MG63 (cell line): ENCODE results near the gene STRA6. TPM values are rescaled to one million over a fixed set of nuclear protein-coding genes. Genes with fewer than 3 reads are reported as not detected.
A peak's percentile ranks its signal among the peaks of the same experiment; 100 is the strongest.

Source experiments
- DNase-seq: peaks from one replicate; pipeline ENCODE4 v3.0.0-alpha.2; 2020
- H3K27me3 ChIP-seq: fragments of 250-450 bp; sonication (Bioruptor Pico); 2 replicates; pipeline ENCODE4 v1.5.1; 2020; ENCODE audit warnings: mild to moderate bottlenecking, moderate library complexity
- H3K36me3 ChIP-seq: fragments of 250-450 bp; sonication (Bioruptor Pico); 2 replicates; pipeline ENCODE4 v1.5.1; 2020; ENCODE audit warnings: mild to moderate bottlenecking, moderate library complexity
- H3K4me3 ChIP-seq: fragments of 250-450 bp; sonication (Bioruptor Pico); 2 replicates; pipeline ENCODE4 v1.5.1; 2020; ENCODE audit warnings: mild to moderate bottlenecking, moderate library complexity
- H3K9me3 ChIP-seq: fragments of 250-450 bp; sonication (Bioruptor Pico); 2 replicates; pipeline ENCODE4 v1.5.1; 2020; ENCODE audit warnings: mild to moderate bottlenecking, moderate library complexity
- total RNA-seq: library from RNA; depleted of rRNA; stranded (reverse); fragments of >200 nt; shearing (Covaris generic); gene quantifications from 2 replicates; pipeline ENCODE4 v1.2.3, GENCODE V29; 2014; ENCODE audit warnings: low replicate concordance

The STRA6 gene
- total RNA-seq, 1 experiment from 2014 or later: 1.4 TPM

DNA sequence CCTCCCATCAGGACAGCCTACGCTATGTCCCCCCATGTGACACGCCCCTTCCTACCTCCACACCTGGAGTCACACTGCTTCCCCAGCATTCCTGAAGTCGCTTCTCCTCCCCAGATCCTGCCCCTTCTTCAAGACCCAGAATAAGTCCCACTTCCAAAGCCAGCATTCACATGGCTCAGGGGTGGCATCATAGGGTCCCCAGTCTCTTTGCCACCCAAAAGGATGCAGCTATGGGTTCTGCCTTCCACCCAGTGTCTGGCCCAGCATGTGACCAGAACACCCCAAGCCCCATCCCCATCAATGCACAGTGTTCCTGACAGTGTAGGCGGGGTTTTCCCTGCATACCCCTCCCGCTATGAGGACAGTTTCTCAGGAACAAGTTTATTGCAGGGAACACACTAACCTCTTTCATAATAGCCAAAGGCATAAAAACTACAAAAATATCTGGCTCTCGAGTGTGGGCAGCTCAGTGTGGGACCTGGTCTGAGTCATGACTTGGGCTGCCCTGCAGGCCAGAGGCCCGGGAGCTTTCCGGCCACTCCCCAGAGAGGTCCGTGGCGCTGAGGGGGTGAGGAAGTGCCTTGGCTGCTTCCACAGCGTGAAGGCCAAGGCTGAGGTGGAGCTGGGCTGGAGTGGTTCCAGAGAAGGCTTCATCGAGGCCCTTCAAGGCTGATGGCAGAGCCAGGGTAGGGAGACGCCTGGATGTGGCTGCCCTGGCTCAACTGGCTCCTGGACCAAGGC, 23.3 kb downstream of the STRA6 start:
- no peaks in the 10 kb centered on the region for H3K27me3 ChIP-seq
- DNase-seq: peak; percentile 100
- no peak overlapping the region for H3K4me3 ChIP-seq
- H3K9me3 ChIP-seq: no peaks in the 10 kb centered on the region
- no peaks in the 10 kb centered on the region for H3K36me3 ChIP-seq

DNA sequence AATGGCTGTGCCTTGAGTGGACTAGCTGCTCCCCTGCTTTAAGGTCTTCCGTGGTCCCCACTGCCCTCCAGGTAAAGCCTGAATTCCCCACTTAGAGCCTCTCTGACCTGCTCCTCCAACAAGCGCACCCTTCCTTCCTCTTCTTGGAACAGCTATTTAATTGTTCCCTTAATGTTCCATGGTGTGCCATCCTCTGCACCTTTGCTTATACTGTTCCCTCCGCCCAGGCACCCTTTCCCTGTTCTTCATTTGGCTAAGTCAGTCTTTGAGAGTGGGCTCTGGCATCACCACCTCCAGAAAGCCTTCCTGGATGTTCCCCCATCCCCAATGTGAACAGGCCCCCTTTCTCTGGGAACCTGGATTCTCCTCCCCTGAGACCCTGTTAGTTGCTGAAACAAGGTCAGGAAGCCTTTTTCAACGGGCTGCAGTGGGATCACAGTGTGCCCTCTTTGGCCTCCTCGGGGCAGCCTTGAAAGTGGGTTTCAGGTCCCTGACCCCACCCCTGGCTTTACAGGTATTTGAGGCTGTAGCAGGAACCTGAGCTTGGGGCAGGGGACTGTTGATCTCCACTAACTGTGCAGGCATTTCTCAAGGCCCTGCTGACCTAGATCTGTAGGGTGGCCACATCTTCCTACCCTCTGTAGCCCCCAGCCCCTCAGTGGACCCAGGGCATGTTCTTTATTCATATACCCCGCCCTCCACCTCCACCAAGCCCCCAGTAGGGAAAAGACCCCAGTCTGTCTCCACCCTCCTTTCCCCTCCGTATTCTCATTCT, 24.1 kb downstream of the STRA6 start:
- H3K27me3 ChIP-seq: no peaks in the 10 kb centered on the region
- H3K9me3 ChIP-seq: no peaks in the 10 kb centered on the region
- DNase-seq: no peak
- no peak overlapping the region for H3K4me3 ChIP-seq
- no peaks in the 10 kb centered on the region for H3K36me3 ChIP-seq

DNA sequence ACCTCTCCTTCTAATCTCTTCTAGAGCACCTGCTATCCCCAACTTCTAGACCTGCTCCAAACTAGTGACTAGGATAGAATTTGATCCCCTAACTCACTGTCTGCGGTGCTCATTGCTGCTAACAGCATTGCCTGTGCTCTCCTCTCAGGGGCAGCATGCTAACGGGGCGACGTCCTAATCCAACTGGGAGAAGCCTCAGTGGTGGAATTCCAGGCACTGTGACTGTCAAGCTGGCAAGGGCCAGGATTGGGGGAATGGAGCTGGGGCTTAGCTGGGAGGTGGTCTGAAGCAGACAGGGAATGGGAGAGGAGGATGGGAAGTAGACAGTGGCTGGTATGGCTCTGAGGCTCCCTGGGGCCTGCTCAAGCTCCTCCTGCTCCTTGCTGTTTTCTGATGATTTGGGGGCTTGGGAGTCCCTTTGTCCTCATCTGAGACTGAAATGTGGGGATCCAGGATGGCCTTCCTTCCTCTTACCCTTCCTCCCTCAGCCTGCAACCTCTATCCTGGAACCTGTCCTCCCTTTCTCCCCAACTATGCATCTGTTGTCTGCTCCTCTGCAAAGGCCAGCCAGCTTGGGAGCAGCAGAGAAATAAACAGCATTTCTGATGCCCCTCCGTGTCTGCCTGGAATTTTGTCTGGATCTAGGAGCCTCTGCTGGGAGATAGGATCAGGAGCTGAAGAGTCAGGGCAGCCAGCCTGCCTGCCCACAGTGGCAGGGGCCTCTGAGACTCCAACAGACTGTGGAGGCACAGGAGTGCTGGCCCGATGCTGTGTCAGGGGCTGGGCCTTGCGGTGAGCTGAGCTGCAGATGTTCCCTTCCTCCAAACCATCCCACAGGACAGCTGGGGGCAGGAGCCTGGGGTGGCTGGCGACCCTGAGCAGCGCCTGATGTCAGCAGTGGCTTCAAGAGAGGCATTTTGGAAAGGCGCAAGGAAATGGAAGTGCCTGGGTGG, 26.0 kb downstream of the STRA6 start:
- H3K4me3 ChIP-seq: no peak overlapping the region
- no peaks in the 10 kb centered on the region for H3K27me3 ChIP-seq
- no peak for DNase-seq
- H3K36me3 ChIP-seq: no peaks in the 10 kb centered on the region
- H3K9me3 ChIP-seq: no peaks in the 10 kb centered on the region

DNA sequence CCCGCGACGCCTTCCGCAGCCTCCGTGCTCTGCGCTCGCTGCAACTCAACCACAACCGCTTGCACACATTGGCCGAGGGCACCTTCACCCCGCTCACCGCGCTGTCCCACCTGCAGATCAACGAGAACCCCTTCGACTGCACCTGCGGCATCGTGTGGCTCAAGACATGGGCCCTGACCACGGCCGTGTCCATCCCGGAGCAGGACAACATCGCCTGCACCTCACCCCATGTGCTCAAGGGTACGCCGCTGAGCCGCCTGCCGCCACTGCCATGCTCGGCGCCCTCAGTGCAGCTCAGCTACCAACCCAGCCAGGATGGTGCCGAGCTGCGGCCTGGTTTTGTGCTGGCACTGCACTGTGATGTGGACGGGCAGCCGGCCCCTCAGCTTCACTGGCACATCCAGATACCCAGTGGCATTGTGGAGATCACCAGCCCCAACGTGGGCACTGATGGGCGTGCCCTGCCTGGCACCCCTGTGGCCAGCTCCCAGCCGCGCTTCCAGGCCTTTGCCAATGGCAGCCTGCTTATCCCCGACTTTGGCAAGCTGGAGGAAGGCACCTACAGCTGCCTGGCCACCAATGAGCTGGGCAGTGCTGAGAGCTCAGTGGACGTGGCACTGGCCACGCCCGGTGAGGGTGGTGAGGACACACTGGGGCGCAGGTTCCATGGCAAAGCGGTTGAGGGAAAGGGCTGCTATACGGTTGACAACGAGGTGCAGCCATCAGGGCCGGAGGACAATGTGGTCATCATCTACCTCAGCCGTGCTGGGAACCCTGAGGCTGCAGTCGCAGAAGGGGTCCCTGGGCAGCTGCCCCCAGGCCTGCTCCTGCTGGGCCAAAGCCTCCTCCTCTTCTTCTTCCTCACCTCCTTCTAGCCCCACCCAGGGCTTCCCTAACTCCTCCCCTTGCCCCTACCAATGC, 27.1 kb downstream of the STRA6 start:
- no peaks in the 10 kb centered on the region for H3K9me3 ChIP-seq
- no peaks in the 10 kb centered on the region for H3K27me3 ChIP-seq
- H3K4me3 ChIP-seq: no peak overlapping the region
- DNase-seq: no peak
- H3K36me3 ChIP-seq: no peaks in the 10 kb centered on the region

DNA sequence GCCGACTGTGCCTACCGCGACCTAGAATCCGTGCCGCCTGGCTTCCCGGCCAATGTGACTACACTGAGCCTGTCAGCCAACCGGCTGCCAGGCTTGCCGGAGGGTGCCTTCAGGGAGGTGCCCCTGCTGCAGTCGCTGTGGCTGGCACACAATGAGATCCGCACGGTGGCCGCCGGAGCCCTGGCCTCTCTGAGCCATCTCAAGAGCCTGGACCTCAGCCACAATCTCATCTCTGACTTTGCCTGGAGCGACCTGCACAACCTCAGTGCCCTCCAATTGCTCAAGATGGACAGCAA, 27.7 kb downstream of the STRA6 start:
- H3K9me3 ChIP-seq: no peaks in the 10 kb centered on the region
- no peaks in the 10 kb centered on the region for H3K27me3 ChIP-seq
- no peak for DNase-seq
- no peak overlapping the region for H3K4me3 ChIP-seq
- H3K36me3 ChIP-seq: no peaks in the 10 kb centered on the region

- no peaks in the 10 kb centered on the region for H3K9me3 ChIP-seq
- no peaks in the 10 kb centered on the region for H3K27me3 ChIP-seq
- no peak for DNase-seq
- no peak overlapping the region for H3K4me3 ChIP-seq
- H3K36me3 ChIP-seq: no peaks in the 10 kb centered on the region
Observed at GRCh38 chr15:74174219-74174957, 28.2 kb downstream of the STRA6 start.

DNA sequence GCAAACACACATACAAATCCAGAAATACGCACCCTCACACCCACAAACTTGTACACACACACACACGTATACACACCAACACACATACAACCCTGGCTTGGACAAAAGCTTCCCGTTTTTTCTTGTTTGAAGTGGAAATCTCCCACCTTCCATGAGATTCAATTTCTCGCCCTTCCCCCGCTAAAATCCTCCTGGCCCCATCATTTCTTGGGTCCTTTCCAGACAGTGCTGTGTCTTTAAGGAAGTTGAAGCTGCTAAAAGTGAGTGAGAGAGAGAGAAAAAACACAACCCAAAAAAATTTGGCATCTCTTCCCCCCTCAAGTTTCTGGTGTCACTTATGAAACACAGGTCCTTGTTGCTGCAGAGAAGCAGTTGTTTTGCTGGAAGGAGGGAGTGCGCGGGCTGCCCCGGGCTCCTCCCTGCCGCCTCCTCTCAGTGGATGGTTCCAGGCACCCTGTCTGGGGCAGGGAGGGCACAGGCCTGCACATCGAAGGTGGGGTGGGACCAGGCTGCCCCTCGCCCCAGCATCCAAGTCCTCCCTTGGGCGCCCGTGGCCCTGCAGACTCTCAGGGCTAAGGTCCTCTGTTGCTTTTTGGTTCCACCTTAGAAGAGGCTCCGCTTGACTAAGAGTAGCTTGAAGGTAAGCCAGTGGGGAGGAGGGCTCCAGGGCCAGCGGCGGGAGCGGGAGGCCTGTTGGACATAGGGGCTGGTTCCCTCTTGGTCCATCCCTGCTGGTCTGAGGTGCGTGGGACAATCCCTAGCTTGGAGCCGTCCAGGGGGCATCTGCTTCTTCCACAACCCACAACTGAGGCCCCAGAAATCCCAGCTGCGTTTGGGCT, 29.0 kb downstream of the STRA6 start, which contains the start of gene ISLR:
TSS of gene ISLR (plus strand) at position 331 of the 839 bp plus-strand sequence. CDS start 1,149 bp downstream, outside the sequence.
- H3K4me3 ChIP-seq: no peak within 1 kb of the TSS

GRCh38 chr15:74172701-74173379, 29.7 kb downstream of the STRA6 start:
- DNase-seq: no peak
- H3K9me3 ChIP-seq: no peaks in the 10 kb centered on the region
- H3K4me3 ChIP-seq: no peak overlapping the region
- no peaks in the 10 kb centered on the region for H3K27me3 ChIP-seq
- H3K36me3 ChIP-seq: no peaks in the 10 kb centered on the region

More for the DNA sequence above, 29.0 kb downstream of the STRA6 start, which contains the start of gene ISLR:
- H3K27me3 ChIP-seq: no peaks in the 10 kb centered on the region
- no peaks in the 10 kb centered on the region for H3K9me3 ChIP-seq
- DNase-seq: no peak
- H3K36me3 ChIP-seq: no peaks in the 10 kb centered on the region

GRCh38 chr15:74171965-74172541, 30.5 kb downstream of the STRA6 start:
- no peaks in the 10 kb centered on the region for H3K36me3 ChIP-seq
- H3K27me3 ChIP-seq: no peaks in the 10 kb centered on the region
- H3K4me3 ChIP-seq: no peak overlapping the region
- H3K9me3 ChIP-seq: no peaks in the 10 kb centered on the region
- DNase-seq: no peak

- DNase-seq: no peak
- H3K4me3 ChIP-seq: no peak overlapping the region
- H3K36me3 ChIP-seq: no peaks in the 10 kb centered on the region
- H3K9me3 ChIP-seq: no peaks in the 10 kb centered on the region
- H3K27me3 ChIP-seq: no peaks in the 10 kb centered on the region
Observed at GRCh38 chr15:74170875-74171578, 31.6 kb downstream of the STRA6 start.

DNA sequence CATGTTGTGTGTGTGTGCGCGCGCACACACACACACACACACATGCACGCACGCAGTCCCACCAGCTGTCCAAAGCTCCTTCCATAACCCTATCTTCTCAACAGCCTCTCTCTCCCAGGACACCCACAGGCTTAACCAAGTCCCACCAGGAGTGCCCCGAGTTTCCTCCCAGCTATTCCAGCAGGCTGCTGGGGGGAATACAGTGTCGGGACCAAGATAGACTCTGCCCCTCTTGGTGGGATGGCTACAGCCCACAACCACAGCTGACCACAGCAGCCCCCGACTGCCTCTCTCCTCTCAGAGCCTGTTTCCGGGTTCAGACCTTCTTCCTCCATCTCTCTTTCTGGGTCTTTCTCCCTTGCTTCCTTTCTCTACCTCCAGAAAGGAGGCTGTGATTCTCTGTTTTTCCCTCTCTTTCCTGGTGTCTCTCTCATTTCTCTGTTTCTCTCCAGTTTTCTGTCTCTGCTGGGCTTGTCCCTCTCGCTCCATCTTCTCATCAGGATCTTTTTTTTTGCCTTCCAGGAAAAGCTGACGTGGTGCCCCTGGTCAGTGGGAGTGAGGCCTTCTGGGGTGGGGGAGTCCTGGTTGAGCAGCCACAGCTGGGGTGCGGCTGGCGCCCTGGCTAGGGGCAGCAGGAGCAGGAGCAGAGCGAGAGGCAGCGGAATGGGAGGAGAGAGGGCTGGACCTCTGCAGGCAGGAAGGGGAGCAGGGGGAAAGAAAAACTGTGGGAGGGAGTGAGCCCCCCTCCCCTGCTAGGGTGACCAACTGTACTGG, 32.3 kb downstream of the STRA6 start:
- H3K27me3 ChIP-seq: no peaks in the 10 kb centered on the region
- no peak for DNase-seq
- no peaks in the 10 kb centered on the region for H3K9me3 ChIP-seq
- no peaks in the 10 kb centered on the region for H3K36me3 ChIP-seq
- no peak overlapping the region for H3K4me3 ChIP-seq

DNA sequence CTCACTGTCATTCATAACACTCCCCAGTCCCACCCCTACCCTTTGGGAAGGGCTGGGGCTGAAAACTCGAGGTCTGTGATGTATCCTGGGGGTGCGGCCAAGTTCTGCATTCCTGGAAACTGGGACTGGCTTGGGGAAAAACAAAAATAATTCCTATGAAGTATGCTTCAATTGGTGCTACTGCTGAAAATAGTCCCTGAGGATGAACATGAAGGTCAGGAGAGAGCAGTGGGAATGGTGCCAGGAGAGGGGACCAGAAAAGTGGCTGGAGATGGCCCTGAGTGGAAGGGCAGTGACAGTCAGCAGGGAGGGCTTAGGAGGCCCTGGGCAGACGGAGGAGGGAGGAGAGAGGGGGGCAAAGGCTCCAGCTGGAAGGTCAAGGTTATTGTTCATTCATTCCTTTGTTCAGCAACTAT, 33.9 kb downstream of the STRA6 start:
- Histone ChIP-seq H3K4me3 (no peak overlapping the region), H3K36me3 (no peaks in the 10 kb centered on the region), H3K27me3 (no peaks in the 10 kb centered on the region), H3K9me3 (no peaks in the 10 kb centered on the region)
- DNase-seq: no peak

DNA sequence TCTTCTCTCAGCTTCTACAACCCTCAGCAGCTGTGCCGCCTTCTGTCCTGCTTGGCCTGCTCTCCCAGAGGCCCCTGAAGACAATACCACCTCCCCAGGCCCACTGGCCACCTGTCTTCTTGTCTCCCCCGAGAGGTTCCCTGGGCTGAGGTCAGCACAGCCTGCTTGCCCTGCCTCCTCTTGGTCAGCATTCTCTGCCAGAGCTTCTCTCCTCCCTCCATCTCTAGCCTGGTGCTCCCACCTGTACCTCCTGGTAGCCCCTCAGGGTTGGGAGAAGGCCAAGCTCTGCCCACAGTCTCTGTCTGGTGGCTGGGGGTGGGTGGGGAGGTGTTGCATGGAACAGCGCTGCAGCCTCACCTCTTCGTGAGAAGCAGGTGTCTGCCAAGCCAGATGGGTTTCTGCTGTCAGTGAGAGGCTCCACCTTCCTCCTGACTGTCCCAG, 34.7 kb downstream of the STRA6 start:
- H3K27me3 ChIP-seq: no peaks in the 10 kb centered on the region
- no peaks in the 10 kb centered on the region for H3K36me3 ChIP-seq

More for the DNA sequence above, 34.7 kb downstream of the STRA6 start:
- DNase-seq: no peak
- H3K9me3 ChIP-seq: no peaks in the 10 kb centered on the region
- no peak overlapping the region for H3K4me3 ChIP-seq
